K562 (cell line): ENCODE measurements around the gene ADAMTS14. TPM values are rescaled to one million over a fixed set of nuclear protein-coding genes. Genes with fewer than 3 reads are reported as not detected.

Source experiments
- ATAC-seq: fragments of 200-7000 bp; cut with Tn5 transposase; 3 replicates; pipeline ENCODE4 v1.9.1; 2020; ENCODE audit warnings: moderate library complexity
- BruUV-seq: library from RNA; stranded (reverse); fragments of 400-500 nt; replicated peaks from 2 replicates; lab custom pipeline; 2021; lab: Mats Ljungman, UMichigan
- CTCF ChIA-PET: fragments of 300-600 bp; formaldehyde crosslinking; extraction: SDS; loops from one replicate; lab custom pipeline; 2021; ENCODE audit warnings: low intra/inter-chr PET ratio; lab: Yijun Ruan, JAX
- POLR2A ChIA-PET: fragments of 300-600, 350-650 bp; sonication (Branson Sonifier 250); formaldehyde crosslinking; extraction: SDS; loops from one replicate; lab custom pipeline; 2021; ENCODE audit warnings: antibody characterized with exemption, inconsistent platforms; lab: Yijun Ruan, JAX
- DNase-seq, 4 experiments: peaks; one replicate each; pipeline versions ENCODE4 v3.0.0 to v3.0.0-alpha.2; 2011 to 2018; ENCODE audit warnings: low spot score in 3 of 4, mixed read lengths in 3 of 4; ENCODE audit errors: extremely low read depth in 1 of 4
- FAIRE-seq: peaks from 2 replicates; lab custom pipeline; 2011; peaks lifted over from hg19 to GRCh38; lab: Jason Lieb, UNC
- H2AFZ ChIP-seq: 2 replicates; pipeline ENCODE4 v1.6.0; 2011; ENCODE audit warnings: low read depth, low read length, control low read depth, inconsistent platforms
- H3K27ac ChIP-seq: fragments of 200-600 bp; 3 replicates; pipeline ENCODE4 v1.8.0; 2011; ENCODE audit warnings: low read depth, mild to moderate bottlenecking, control low read depth, inconsistent platforms, low read length, moderate library complexity, mixed read lengths; ENCODE audit errors: extremely low read depth
- H3K27me3 ChIP-seq, 2 experiments: fragments of 300-600 bp in 1 of 2; 2 replicates in 1 of 2; 3 replicates in 1 of 2; pipeline versions ENCODE4 v1.6.0 to v1.8.0; 2011; ENCODE audit warnings: inconsistent platforms in 2 of 2, low read length in 2 of 2, mild to moderate bottlenecking in 1 of 2, mixed read lengths in 1 of 2, moderate library complexity in 1 of 2; ENCODE audit not compliant: control insufficient read depth in 2 of 2, insufficient read depth in 2 of 2
- H3K36me3 ChIP-seq: fragments of 300-600 bp; 3 replicates; pipeline ENCODE4 v1.8.0; 2011; ENCODE audit warnings: mild to moderate bottlenecking, low read length, inconsistent platforms; ENCODE audit not compliant: control insufficient read depth, insufficient read depth
- H3K4me1 ChIP-seq, 2 experiments: fragments of 200-600 bp in 1 of 2; replicated peaks in 1 of 2; 2 replicates in 1 of 2; 3 replicates in 1 of 2; pipeline versions ENCODE4 v1.5.1 to v1.8.0; 2011; ENCODE audit warnings: inconsistent platforms in 2 of 2, low read length in 2 of 2, mild to moderate bottlenecking in 1 of 2, mixed read lengths in 1 of 2, moderate library complexity in 1 of 2; ENCODE audit not compliant: control insufficient read depth in 2 of 2, insufficient read depth in 2 of 2
- H3K4me2 ChIP-seq: 2 replicates; pipeline ENCODE4 v1.6.1; 2011; ENCODE audit warnings: low read length, control low read depth, inconsistent platforms, mixed read lengths; ENCODE audit not compliant: insufficient read depth
- H3K4me3 ChIP-seq: fragments of 200-600 bp; sonication (generic), shearing (Covaris generic); 2 replicates; pipeline ENCODE4 v1.5.1; 2016; ENCODE audit warnings: control low read depth, inconsistent platforms
- H3K79me2 ChIP-seq: fragments of 200-600 bp; 3 replicates; pipeline ENCODE4 v1.8.0; 2011; ENCODE audit warnings: low read length, inconsistent platforms; ENCODE audit not compliant: control insufficient read depth, insufficient read depth
- H3K9ac ChIP-seq, 2 experiments: 2 replicates each; pipeline versions ENCODE4 v1.6.0 to v1.6.1; 2011; ENCODE audit warnings: low read depth in 2 of 2, low read length in 2 of 2, control low read depth in 1 of 2, inconsistent platforms in 1 of 2, mild to moderate bottlenecking in 1 of 2, mixed read lengths in 1 of 2; ENCODE audit not compliant: insufficient read depth in 1 of 2
- H3K9me1 ChIP-seq: one replicate; pipeline ENCODE4 v1.6.0; 2011; ENCODE audit warnings: inconsistent platforms, mild to moderate bottlenecking, low read length, moderate library complexity; ENCODE audit not compliant: control insufficient read depth, insufficient read depth
- H3K9me3 ChIP-seq: replicated peaks from 2 replicates; pipeline ENCODE4 v1.5.1; 2011; ENCODE audit warnings: low read depth, low read length, inconsistent platforms; ENCODE audit not compliant: control insufficient read depth, insufficient read depth
- H4K20me1 ChIP-seq: replicated peaks from 2 replicates; pipeline ENCODE4 v1.6.1; 2011; ENCODE audit warnings: low read length, inconsistent platforms, mixed read lengths; ENCODE audit not compliant: control insufficient read depth, insufficient read depth
- CBX8 ChIP-seq: fragments of 200-600 bp; sonication (generic); IDR thresholded peaks from 2 replicates; pipeline ENCODE4 v1.6.1; 2012; ENCODE audit warnings: borderline replicate concordance, mixed run types, low read depth, mild to moderate bottlenecking, moderate library complexity, mixed read lengths, low read length, control low read depth, inconsistent platforms; ENCODE audit not compliant: poor library complexity, severe bottlenecking; ENCODE audit errors: extremely low read depth
- FUS ChIP-seq: fragments of 200-400 bp; formaldehyde crosslinking; optimal IDR thresholded peaks from 2 replicates; pipeline ENCODE3; 2017; ENCODE audit warnings: low read depth, low read length
- PTRF ChIP-seq: fragments of 450-650 bp; IDR thresholded peaks from 2 replicates; pipeline ENCODE4 v1.6.1; 2016; ENCODE audit warnings: mild to moderate bottlenecking, missing genetic modification characterization, missing compliant biosample characterization
- SNAPC5 ChIP-seq: fragments of 250-450 bp; sonication (Bioruptor Pico); IDR thresholded peaks from 2 replicates; pipeline ENCODE4 v1.8.0; 2021; ENCODE audit warnings: moderate library complexity, mild to moderate bottlenecking, inconsistent platforms
- TCF3 ChIP-seq: sonication (generic); formaldehyde crosslinking; IDR thresholded peaks from 2 replicates; pipeline ENCODE4 v1.4.0; 2020; ENCODE audit warnings: mild to moderate bottlenecking, missing genetic modification reagents
- ZBTB11 ChIP-seq, 3 experiments: fragments of 200-800 bp in 1 of 3; fragments of 250-450 bp in 1 of 3; fragments of 450-650 bp in 1 of 3; sonication (Bioruptor Pico) in 1 of 3; sonication (Bioruptor generic) in 1 of 3; formaldehyde crosslinking in 1 of 3; IDR thresholded peaks; 2 replicates each; pipeline versions ENCODE4 v1.6.1 to v1.8.0; 2016 to 2022; ENCODE audit warnings: mild to moderate bottlenecking in 2 of 3, missing genetic modification characterization in 2 of 3, missing compliant biosample characterization in 1 of 3, moderate library complexity in 1 of 3
- ZNF197 ChIP-seq: fragments of 200-800 bp; sonication (Bioruptor generic); IDR thresholded peaks from 2 replicates; pipeline ENCODE4 v1.6.1; 2016; ENCODE audit warnings: low read depth, missing genetic modification characterization, missing compliant biosample characterization
- ZNF512 ChIP-seq: IDR thresholded peaks from 2 replicates; pipeline ENCODE4 v1.6.1; 2016; ENCODE audit warnings: missing genetic modification characterization, missing compliant biosample characterization
- WGBS: fragments of 100-300 bp; shearing (Covaris generic); methylation state at CpG from one replicate; pipeline ENCODE4 v1.1.6; 2016; ENCODE audit warnings: low coverage, mixed read lengths; ENCODE audit not compliant: insufficient coverage; ENCODE audit errors: missing lambda C conversion rate; 5-methylcytosine and 5-hydroxymethylcytosine counted together
- in situ Hi-C: fragments of 300-500 bp; cut with MboI; formaldehyde crosslinking; loops from 4 replicates; pipeline ENCODE4 v1.15.0; 2018; ENCODE audit warnings: inconsistent platforms, mixed read lengths
- intact Hi-C: fragments of 100-400 bp; cut with micrococcal nuclease; formaldehyde crosslinking; loops from 2 replicates; pipeline ENCODE4 v1.14.2; 2022
- polyA plus RNA-seq, 8 experiments: library from polyadenylated mRNA; depleted of rRNA in 4 of 8; stranded (reverse) in 5 of 8; unstranded in 3 of 8; fragments of >200 nt; fragmentation: Nextera tagmentation in 2 of 8; fragmentation: Illumina TruSeq in 1 of 8; extraction: Ambion mirVana in 2 of 8; extraction: Trizol in 1 of 8; gene quantifications; 2 replicates each; pipeline versions ENCODE4 v1.2.1 to v1.2.3, GENCODE V29; 2011 to 2014; ENCODE audit warnings: inconsistent platforms in 1 of 8, missing spikeins in 1 of 8
- total RNA-seq, 7 experiments: library from RNA; depleted of rRNA in 6 of 7; stranded (reverse); fragments of >200 nt in 6 of 7; fragmentation: Illumina TruSeq in 2 of 7; extraction: Trizol in 2 of 7; gene quantifications; 2 replicates each; pipeline versions ENCODE4 v1.2.1 to v1.2.3, GENCODE V29; 2011 to 2021; ENCODE audit warnings: low replicate concordance in 1 of 7

Gene ADAMTS14
- total and polyA plus RNA-seq, 9 of the 15 experiments (the other 6 are each of a cell fraction or from before 2014, with no cell fraction given): 0.04 to 37.4 (median 15.9) TPM

- TF ChIP-seq ZBTB11 (CRISPR knock-in tag; IDR thresholded peaks at IDR 0.05) (no peak), PTRF (tag) (no peak)
Measured at GRCh38 chr10:70769121-70769520, 96.8 kb downstream of the ADAMTS14 start (continued).

GRCh38 chr10:70770001-70770400 is 97.7 kb downstream of the ADAMTS14 start:
- ATAC-seq (no peak), DNase-seq (no peak), FAIRE-seq (no peak)
- H3K27me3 ChIP-seq: no peaks in the 10 kb centered on the region; a peak in 1 of 5 replicates
- H3K79me2 ChIP-seq: no peaks in the 10 kb centered on the region
- CTCF ChIA-PET: no interaction called here
- H4K20me1 ChIP-seq: no peaks in the 10 kb centered on the region; the same call in 1 of the 2 replicates
- H3K4me2 ChIP-seq: no peak overlapping the region
- H3K9me3 ChIP-seq: peaks cover 11% of the 10 kb centered on the region
- H3K4me3 ChIP-seq: no peak overlapping the region
- H3K9ac ChIP-seq: no peak overlapping the region
- in situ Hi-C loops (no loop called here), intact Hi-C loops (no loop called here)
- no peaks in the 10 kb centered on the region for H3K36me3 ChIP-seq
- no TSS peak for BruUV-seq
- no peaks in the 10 kb centered on the region for H3K9me1 ChIP-seq
- H3K4me1 ChIP-seq: peaks cover 0 to 6% of the 10 kb centered on the region in 2 experiments; a peak in 2 of 5 replicates
- POLR2A ChIA-PET: interaction anchor here (0.6 to 1.0 kb wide), 5 partner anchors 9 to 193 kb away, joined by 3 read pairs; no protein-coding TSS in a partner anchor
- H2AFZ ChIP-seq: no peak overlapping the region
- WGBS: 37% methylated on average over 2 of the region's 2 CpGs
- no peak overlapping the region for H3K27ac ChIP-seq
- TF ChIP-seq ZNF512 (tag): no peak
- TF ChIP-seq ZNF197 (CRISPR knock-in tag): no peak
- TF ChIP-seq TCF3 (CRISPR knock-in tag): no peak
- TF ChIP-seq SNAPC5: no peak
- TF ChIP-seq FUS: no peak
- TF ChIP-seq CBX8: no peak
